MM.1S (cell line): Measurements from ENCODE around the gene NUP133.

Experiments used
- CTCF ChIP-seq: fragments of 300-600 bp; sonication (generic); IDR thresholded peaks from 2 replicates; pipeline ENCODE4 v1.5.1; 2016; ENCODE audit warnings: antibody characterized with exemption, low read length, mixed read lengths
- EZH2 ChIP-seq: fragments of 300-600 bp; sonication (generic); optimal IDR thresholded peaks from 2 replicates; pipeline ENCODE3; 2017; ENCODE audit warnings: low read depth, mild to moderate bottlenecking, antibody characterized with exemption, low read length, mixed read lengths
- EZH2phosphoT487 ChIP-seq: fragments of 300-600 bp; sonication (generic); IDR thresholded peaks from 2 replicates; pipeline ENCODE4 v1.6.1; 2018; ENCODE audit warnings: antibody characterized with exemption, low read length

GRCh38 chr1:229529639-229530038, 21.5 kb upstream of the NUP133 start:
- TF ChIP-seq EZH2 (no peak), CTCF (no peak), EZH2phosphoT487 (no peak)
